HepG2 (cell line): ENCODE data around the gene SLC22A7. TPM values are rescaled to one million over a fixed set of nuclear protein-coding genes. Genes with fewer than 3 reads are reported as not detected.

Experiments used
- ATRX ChIP-seq: sonication (generic); formaldehyde crosslinking; IDR thresholded peaks from 2 replicates; pipeline ENCODE4 v1.4.0; 2020; ENCODE audit warnings: missing genetic modification reagents, borderline replicate concordance
- CBX2 ChIP-seq, 2 experiments: fragments of 200-600 bp in 1 of 2; sonication (generic); formaldehyde crosslinking in 1 of 2; IDR thresholded peaks; 2 replicates each; pipeline versions ENCODE4 v1.7.0 to v1.8.1; 2018 to 2022; ENCODE audit warnings: low read depth in 2 of 2, low read length in 1 of 2, mild to moderate bottlenecking in 1 of 2, missing genetic modification reagents in 1 of 2
- ERF ChIP-seq: IDR thresholded peaks from 2 replicates; pipeline ENCODE4 v1.6.1; 2018; ENCODE audit warnings: missing biosample characterization, missing genetic modification reagents
- ESRRA ChIP-seq: sonication (generic); formaldehyde crosslinking; IDR thresholded peaks from 2 replicates; pipeline ENCODE4 v1.5.1; 2020; ENCODE audit warnings: mild to moderate bottlenecking, low read depth, missing genetic modification reagents
- HNRNPH1 ChIP-seq: fragments of 200-400 bp; formaldehyde crosslinking; optimal IDR thresholded peaks from 2 replicates; pipeline ENCODE3; 2017; ENCODE audit warnings: mild to moderate bottlenecking, low read depth, low read length
- KLF16 ChIP-seq, 2 experiments: sonication (generic) in 1 of 2; formaldehyde crosslinking in 1 of 2; IDR thresholded peaks; 2 replicates each; pipeline versions ENCODE4 v1.6.1 to v1.8.0; 2016 to 2023; ENCODE audit warnings: missing genetic modification reagents in 2 of 2, missing compliant biosample characterization in 1 of 2
- MLX ChIP-seq: IDR thresholded peaks from 2 replicates; pipeline ENCODE4 v1.6.1; 2016
- NFKBIZ ChIP-seq: IDR thresholded peaks from 2 replicates; pipeline ENCODE4 v1.6.1; 2018; ENCODE audit warnings: missing genetic modification reagents, missing compliant biosample characterization
- RCOR2 ChIP-seq: IDR thresholded peaks from 2 replicates; pipeline ENCODE4 v1.6.1; 2016; ENCODE audit warnings: missing biosample characterization, missing genetic modification reagents
- RXRA ChIP-seq: sonication (generic); formaldehyde crosslinking; IDR thresholded peaks from 2 replicates; pipeline ENCODE4 v1.5.1; 2020; ENCODE audit warnings: missing genetic modification reagents
- RXRB ChIP-seq: IDR thresholded peaks from 2 replicates; pipeline ENCODE4 v1.6.1; 2016; ENCODE audit warnings: borderline replicate concordance, missing genetic modification reagents, missing compliant biosample characterization
- SATB2 ChIP-seq: sonication (generic); formaldehyde crosslinking; IDR thresholded peaks from 2 replicates; pipeline ENCODE4 v1.5.0; 2020; ENCODE audit warnings: missing genetic modification reagents
- SUZ12 ChIP-seq: fragments of 150-350 bp; IDR thresholded peaks from 2 replicates; pipeline ENCODE4 v1.6.1; 2014; ENCODE audit warnings: low read depth, low read length
- TFDP1 ChIP-seq: IDR thresholded peaks from 2 replicates; pipeline ENCODE4 v1.6.1; 2016; ENCODE audit warnings: missing compliant biosample characterization, missing genetic modification reagents, borderline replicate concordance
- UBTF ChIP-seq: sonication (generic); formaldehyde crosslinking; IDR thresholded peaks from 2 replicates; pipeline ENCODE4 v1.4.0; 2020; ENCODE audit warnings: mild to moderate bottlenecking, missing genetic modification reagents
- ZBTB46 ChIP-seq: sonication (generic); formaldehyde crosslinking; IDR thresholded peaks from 2 replicates; pipeline ENCODE4 v1.4.0; 2020; ENCODE audit warnings: mild to moderate bottlenecking, missing genetic modification reagents, borderline replicate concordance
- ZIK1 ChIP-seq: sonication (generic); formaldehyde crosslinking; IDR thresholded peaks from 2 replicates; pipeline ENCODE4 v1.5.0; 2020; ENCODE audit warnings: mild to moderate bottlenecking, low read depth, missing genetic modification reagents, borderline replicate concordance
- ZNF317 ChIP-seq: sonication (generic); formaldehyde crosslinking; IDR thresholded peaks from 2 replicates; pipeline ENCODE4 v1.5.0; 2020; ENCODE audit warnings: mild to moderate bottlenecking, missing genetic modification reagents
- ZNF343 ChIP-seq: sonication (generic); formaldehyde crosslinking; IDR thresholded peaks from 2 replicates; pipeline ENCODE4 v1.4.0; 2020; ENCODE audit warnings: mild to moderate bottlenecking, missing genetic modification reagents
- ZNF501 ChIP-seq: sonication (generic); formaldehyde crosslinking; IDR thresholded peaks from 2 replicates; pipeline ENCODE4 v1.5.1; 2020; ENCODE audit warnings: mild to moderate bottlenecking, moderate library complexity, missing genetic modification reagents
- ZNF766 ChIP-seq: sonication (generic); formaldehyde crosslinking; IDR thresholded peaks from 2 replicates; pipeline ENCODE4 v1.5.0; 2020; ENCODE audit warnings: missing genetic modification reagents, borderline replicate concordance
- ZNF83 ChIP-seq: sonication (generic); formaldehyde crosslinking; IDR thresholded peaks from 2 replicates; pipeline ENCODE4 v1.4.0; 2020; ENCODE audit warnings: missing genetic modification reagents, mild to moderate bottlenecking, borderline replicate concordance
- ZNF841 ChIP-seq: sonication (generic); formaldehyde crosslinking; IDR thresholded peaks from 2 replicates; pipeline ENCODE4 v1.8.1; 2023; ENCODE audit warnings: missing genetic modification reagents, borderline replicate concordance
- ZSCAN12 ChIP-seq: sonication (generic); formaldehyde crosslinking; IDR thresholded peaks from 2 replicates; pipeline ENCODE4 v1.9.0; 2021; ENCODE audit warnings: mild to moderate bottlenecking, missing genetic modification reagents
- ZSCAN21 ChIP-seq: sonication (generic); formaldehyde crosslinking; IDR thresholded peaks from 2 replicates; pipeline ENCODE4 v1.8.0; 2022; ENCODE audit warnings: mild to moderate bottlenecking, missing genetic modification reagents, moderate library complexity, borderline replicate concordance
- ZSCAN31 ChIP-seq: sonication (generic); formaldehyde crosslinking; IDR thresholded peaks from 2 replicates; pipeline ENCODE4 v1.5.0; 2020; ENCODE audit warnings: low read depth, mild to moderate bottlenecking, missing genetic modification reagents
- polyA plus RNA-seq, 8 experiments: library from polyadenylated mRNA; depleted of rRNA in 3 of 8; stranded (reverse) in 7 of 8; unstranded in 1 of 8; fragments of >200 nt; fragmentation: Illumina TruSeq in 4 of 8; extraction: Trizol in 4 of 8; gene quantifications; 2 replicates each; pipeline versions ENCODE4 v1.2.1 to v1.2.3, GENCODE V29; 2011 to 2016; ENCODE audit warnings: low read depth in 4 of 8, missing spikeins in 1 of 8, mixed read lengths in 1 of 8; ENCODE audit not compliant: insufficient read depth in 1 of 8
- total RNA-seq, 5 experiments: library from RNA; depleted of rRNA; stranded (reverse); fragments of >200 nt; fragmentation: Illumina TruSeq; extraction: Trizol; gene quantifications; 2 replicates each; pipeline ENCODE4 v1.2.3, GENCODE V29; 2016; ENCODE audit warnings: low read depth in 1 of 5

Gene SLC22A7
- total and polyA plus RNA-seq, 2 of the 13 experiments (the other 11 are each of a cell fraction or from before 2014, with no cell fraction given), result 5.3 to 22.6 TPM

- TF ChIP-seq TFDP1 (CRISPR knock-in tag), result no peak
- 0 out of 2 replicates have a peak, but pooled peaks have one; percentile 42 for TF ChIP-seq ZNF501 (CRISPR knock-in tag)
- TF ChIP-seq UBTF (CRISPR knock-in tag), result peak; percentile 12
- TF ChIP-seq ERF (CRISPR knock-in tag), result 0 out of 2 replicates have a peak, but pooled peaks have one; percentile 42
- TF ChIP-seq ZNF766 (CRISPR knock-in tag), result no peak
- TF ChIP-seq SUZ12, result no peak
- no peak for TF ChIP-seq RCOR2 (CRISPR knock-in tag)
- no peak for TF ChIP-seq ZNF841 (CRISPR knock-in tag)
- peak; percentile 30; the same call in 1 of the 2 replicates for TF ChIP-seq RXRA (CRISPR knock-in tag)
- TF ChIP-seq ZSCAN31 (CRISPR knock-in tag), result no peak
- no peak for TF ChIP-seq HNRNPH1
- peak; percentile 50; the same call in 1 of the 2 replicates for TF ChIP-seq MLX (CRISPR knock-in tag)
- no peak for TF ChIP-seq SATB2 (CRISPR knock-in tag)
- no peak for TF ChIP-seq ZBTB46 (CRISPR knock-in tag)
- TF ChIP-seq KLF16 (CRISPR knock-in tag; IDR thresholded peaks at IDR 0.05), result peak in 1 of 2 experiments; percentile 33; a peak in 1 of 4 replicates
- TF ChIP-seq ESRRA, result 0 out of 2 replicates have a peak, but pooled peaks have one; percentile 30
- peak; percentile 45; the same call in 1 of the 2 replicates for TF ChIP-seq RXRB (CRISPR knock-in tag)
- no peak for TF ChIP-seq ZSCAN12
- TF ChIP-seq NFKBIZ (CRISPR knock-in tag), result no peak
- TF ChIP-seq CBX2 (IDR thresholded peaks at IDR 0.05; ENCODE audit: low read depth, low read length), result no peak
- no peak for TF ChIP-seq CBX2 (CRISPR knock-in tag; IDR thresholded peaks at IDR 0.05; ENCODE audit: low read depth)
- TF ChIP-seq ZSCAN21 (CRISPR knock-in tag), result peak; percentile 62; the same call in 1 of the 2 replicates
- TF ChIP-seq ZNF83 (CRISPR knock-in tag), result no peak
- TF ChIP-seq ZNF317 (CRISPR knock-in tag), result no peak
- TF ChIP-seq ATRX (CRISPR knock-in tag), result no peak
- TF ChIP-seq ZNF343 (CRISPR knock-in tag), result 0 out of 2 replicates have a peak, but pooled peaks have one; percentile 55
- no peak for TF ChIP-seq ZIK1 (CRISPR knock-in tag)
Measured at GRCh38 chr6:43265564-43265963, 32.5 kb upstream of the SLC22A7 start (continued).
